Left cardiac atrium (tissue), 4 donors: ENCODE results near the gene HINT1. TPM values are rescaled to one million over a fixed set of nuclear protein-coding genes. Genes with fewer than 3 reads are reported as not detected.
"Not testable (repeated sequence)": the region's sequence is repeated elsewhere in the genome, so short reads cannot be mapped to it uniquely, and the experiment has no call there.

Source experiments
- ATAC-seq, 2 donors: fragments of 200-7000 bp; cut with Tn5 transposase; one replicate each; pipeline ENCODE4 v1.9.1; 2020; ENCODE audit warnings: mild to moderate bottlenecking in 2 of 2, moderate library complexity in 2 of 2
- DNase-seq: peaks from one replicate; pipeline ENCODE4 v3.0.0-alpha.2; 2020
- intact Hi-C, 2 donors: fragments of 100-400 bp; cut with DNase I; formaldehyde crosslinking; loops; one replicate each; pipeline versions ENCODE4 v1.14.1 to v1.15.1; 2022 to 2023
- total RNA-seq, 2 donors: library from RNA; stranded (reverse); fragmentation: NEBNext Ultra II Directional; extraction: Animal tissue kit (Norgen Biotek cat#: 25700); gene quantifications; one replicate each; pipeline ENCODE4 v1.2.1, GENCODE V29; 2021
- donor health status: DM: no; HTN: yes; CAD: no.
- donor health status: DM: no; HTN: yes; CAD: no; lungs with severe emphysema.
- donor health status: DM: yes; HTN: yes; CAD: no.
- donor health status: Dilated cardiomyopathy.

Gene HINT1
- total RNA-seq, 2 donors from 2014 or later, result 142 to 172 TPM

DNA sequence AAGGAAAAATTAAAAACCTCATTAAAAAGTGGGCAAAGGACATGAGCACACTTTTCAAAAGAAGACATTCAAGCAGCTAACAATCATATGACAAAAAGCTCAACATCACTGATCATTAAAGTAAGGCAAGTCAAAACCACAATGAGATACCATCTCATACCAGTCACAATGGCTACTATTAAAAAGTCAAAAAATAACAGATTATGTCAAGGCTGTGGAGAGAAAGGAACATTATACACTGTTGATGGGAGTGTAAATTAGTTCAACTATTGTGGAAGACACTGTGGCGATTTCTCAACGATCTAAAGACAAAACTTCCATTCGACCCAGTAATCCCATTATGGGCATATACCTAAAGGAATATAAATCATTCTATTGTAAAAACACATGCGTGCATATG, 35.8 kb downstream of the HINT1 start:
- ATAC-seq, result no peak
- DNase-seq, result no peak
- intact Hi-C loops, result no loop called here

DNA sequence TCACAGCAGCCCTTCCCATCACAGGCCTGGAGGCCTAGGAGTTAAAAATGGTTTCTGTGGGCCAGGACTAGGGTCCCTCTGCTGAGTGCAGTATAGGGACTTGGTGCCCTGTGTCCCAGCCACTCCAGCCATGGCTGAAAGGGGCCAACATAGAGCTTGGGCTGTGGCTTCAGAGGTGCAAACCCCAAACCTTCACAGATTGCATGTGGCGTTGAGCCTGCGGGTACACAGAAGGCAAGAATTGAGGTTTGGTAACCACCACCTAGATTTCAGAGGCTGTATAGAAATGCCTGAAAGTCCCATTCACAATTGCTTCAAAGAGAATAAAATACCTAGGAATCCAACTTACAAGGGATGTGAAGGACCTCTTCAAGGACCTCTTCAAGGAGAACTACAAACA, 37.8 kb downstream of the HINT1 start:
- DNase-seq, intact Hi-C loops, ATAC-seq: not testable (repeated sequence)

DNA sequence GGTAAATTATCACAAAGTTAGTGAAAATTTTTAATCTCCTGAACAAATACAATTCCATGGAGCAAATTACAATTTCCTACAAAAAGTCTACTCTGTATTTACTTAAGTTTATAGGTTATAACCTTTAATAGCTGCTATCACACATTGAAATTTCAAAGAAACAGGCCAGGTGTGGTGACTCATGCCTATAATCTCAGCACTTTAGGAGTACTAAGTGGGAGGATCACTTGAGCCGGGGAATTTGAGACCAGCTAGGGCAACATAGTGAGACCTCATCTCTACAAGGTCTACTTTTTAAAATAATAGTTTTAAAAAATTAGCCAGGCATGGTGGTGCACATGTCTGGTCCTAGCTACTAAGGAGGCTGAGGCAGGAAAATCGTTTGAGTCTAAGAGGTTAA, 50.3 kb downstream of the HINT1 start:
- no peak for ATAC-seq
- intact Hi-C loops, result loop anchor here in 1 of 2 donors (5.0 kb wide), 1 partner anchor 1342 kb away; no protein-coding TSS in a partner anchor
- DNase-seq, result no peak

DNA sequence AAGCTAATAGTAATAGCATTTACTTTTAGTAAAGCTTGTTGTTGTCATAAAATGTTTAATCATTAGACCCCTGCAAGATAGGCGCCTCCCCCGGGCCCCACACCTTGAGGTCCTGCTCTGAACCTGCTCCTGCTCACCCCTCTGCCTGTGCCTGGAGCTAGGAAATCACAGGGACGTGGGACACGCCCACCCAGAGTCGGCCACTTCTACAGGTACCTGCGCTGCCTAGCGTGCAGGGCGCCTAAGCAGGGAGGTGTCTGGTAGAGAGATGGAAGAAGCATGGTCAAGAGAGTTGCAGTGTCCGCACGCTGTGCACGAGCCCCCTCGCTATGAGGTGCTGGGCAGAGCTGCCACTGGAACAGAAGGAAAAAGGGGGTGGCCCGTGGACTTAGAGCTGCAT, 52.6 kb downstream of the HINT1 start:
- ATAC-seq (no peak), DNase-seq (no peak)
- intact Hi-C loops, result loop anchor here in 1 of 2 donors (5.0 kb wide), 1 partner anchor 1340 kb away; no protein-coding TSS in a partner anchor

DNA sequence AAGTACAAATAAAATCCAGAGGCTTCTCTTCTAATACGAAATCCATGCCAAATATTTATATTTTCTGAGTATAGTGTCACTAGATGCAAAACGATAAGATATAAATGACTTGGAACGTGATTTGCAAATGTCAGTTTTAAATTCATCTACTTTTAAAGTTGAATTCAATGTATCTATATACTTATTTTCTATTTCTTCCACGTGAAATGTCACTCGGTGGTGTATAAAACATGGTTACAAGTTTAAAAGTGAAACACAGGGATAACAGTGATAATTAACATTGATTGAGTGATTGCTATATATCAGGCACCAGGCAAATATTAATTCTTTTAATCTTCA, 54.8 kb downstream of the HINT1 start:
- no peak for DNase-seq
- ATAC-seq, result no peak
- intact Hi-C loops, result loop anchor here in 1 of 2 donors (1.0 to 5.0 kb wide), 2 partner anchors 1211 to 1338 kb away; no protein-coding TSS in a partner anchor

DNA sequence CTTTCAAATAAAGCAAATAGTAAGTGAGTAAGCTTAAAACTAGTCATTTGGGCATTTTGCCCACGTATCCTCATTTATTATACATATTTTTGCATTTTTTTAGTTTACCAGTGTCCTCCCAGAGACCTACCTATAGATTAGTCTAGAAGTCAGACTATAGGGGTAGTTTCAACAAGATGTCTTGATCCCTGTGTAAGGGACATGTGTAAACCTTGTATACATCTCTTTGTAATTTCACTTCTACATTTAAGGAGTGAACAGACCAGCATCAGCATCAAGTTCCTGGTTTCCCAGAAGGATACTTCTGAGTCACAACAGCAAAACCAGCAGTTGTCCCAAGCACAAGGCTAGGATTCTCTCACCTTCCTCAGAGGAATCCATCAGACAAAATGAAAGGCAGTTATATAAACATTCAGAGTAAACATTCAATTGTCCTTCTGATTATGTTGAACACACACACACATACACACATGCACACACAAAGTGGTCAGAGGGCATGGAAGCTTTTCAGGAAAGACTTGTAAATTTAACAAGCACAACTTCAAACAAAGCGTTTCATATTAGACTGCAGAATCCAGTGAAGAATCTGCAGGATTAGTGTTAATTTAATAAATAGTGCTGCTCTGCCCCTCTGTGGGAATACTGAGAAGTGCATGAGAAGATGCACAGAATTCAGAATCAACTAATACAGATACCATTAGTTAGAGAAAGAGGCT, 55.4 kb downstream of the HINT1 start:
- intact Hi-C loops, result loop anchor here in 1 of 2 donors (1.0 to 5.0 kb wide), 2 partner anchors 1210 to 1337 kb away; no protein-coding TSS in a partner anchor
- peak; percentile 64 to 76 for ATAC-seq
- DNase-seq, result no peak

Other genes starting within 250 kb of the HINT1 start
- gene LYRM7, start 5.7 kb upstream of the HINT1 start, total RNA-seq, result 10 to 100 TPM; 16.8 to 18.9 TPM
- 10 to 100 TPM; 12.8 to 15.4 TPM for gene CDC42SE2, start 98.8 kb upstream of the HINT1 start, total RNA-seq